Activated CD8-positive, alpha-beta T cell treated with anti-CD3 and anti-CD28 coated beads for 36 hours (primary cell): ENCODE results near the gene GPRIN1. TPM values are rescaled to one million over a fixed set of nuclear protein-coding genes. Genes with fewer than 3 reads are reported as not detected.
"Not testable (repeated sequence)": the region's sequence is repeated elsewhere in the genome, so short reads cannot be mapped to it uniquely, and the experiment has no call there.

Experiments used
- ATAC-seq: fragments of 200-7000 bp; cut with Tn5 transposase; one replicate; pipeline ENCODE4 v1.10.0; 2021; ENCODE audit warnings: mild to moderate bottlenecking, moderate library complexity
- CTCF ChIA-PET: fragments of 350-600 bp; sonication (Branson Sonifier 250); formaldehyde crosslinking; loops from one replicate; lab custom pipeline; 2021; ENCODE audit warnings: antibody characterized with exemption; lab: Charles Lee
- POLR2A ChIA-PET: fragments of 350-600 bp; sonication (Branson Sonifier 250); formaldehyde crosslinking; loops from one replicate; lab custom pipeline; 2021; ENCODE audit warnings: antibody characterized with exemption; lab: Charles Lee
- DNase-seq: peaks from one replicate; pipeline ENCODE4 v3.0.0-alpha.2; 2020
- H3K27ac Mint-ChIP-seq: one replicate; pipeline ENCODE4 v1.8.0; 2021; ENCODE audit warnings: mild to moderate bottlenecking, mixed read lengths
- H3K27me3 Mint-ChIP-seq: one replicate; pipeline ENCODE4 v1.8.0; 2021; ENCODE audit warnings: mixed read lengths
- H3K36me3 Mint-ChIP-seq: one replicate; pipeline ENCODE4 v1.8.0; 2021; ENCODE audit warnings: low read depth, mixed read lengths
- H3K4me1 Mint-ChIP-seq: one replicate; pipeline ENCODE4 v1.8.0; 2021; ENCODE audit warnings: low read depth, mixed read lengths
- H3K4me3 Mint-ChIP-seq: one replicate; pipeline ENCODE4 v1.8.0; 2021; ENCODE audit warnings: mild to moderate bottlenecking, moderate library complexity, mixed read lengths
- H3K9me3 Mint-ChIP-seq: one replicate; pipeline ENCODE4 v1.8.0; 2021; ENCODE audit warnings: mixed read lengths
- CTCF ChIP-seq: fragments of 200-600 bp; IDR thresholded peaks from one replicate; pipeline ENCODE4 v1.8.0; 2022; ENCODE audit warnings: antibody characterized with exemption, mild to moderate bottlenecking
- intact Hi-C: fragments of 100-400 bp; cut with micrococcal nuclease; formaldehyde crosslinking; loops from one replicate; pipeline ENCODE4 v1.10.0; 2022
- total RNA-seq, 2 experiments: library from RNA; stranded (reverse); gene quantifications; one replicate each; pipeline ENCODE4 v1.2.3, GENCODE V29; 2021

GPRIN1 gene
- total RNA-seq, 2 experiments from 2014 or later = 1.6 to 2.0 TPM

- peaks cover 46% of the 10 kb centered on the region for H3K4me1 Mint-ChIP-seq
- no peak overlapping the region for H3K4me3 Mint-ChIP-seq
- ATAC-seq (peak; percentile 34), DNase-seq (peak; percentile 45)
- TF ChIP-seq CTCF = peak; percentile 39
- intact Hi-C loops = no loop called here
- POLR2A ChIA-PET = no interaction called here
- peaks cover 3% of the 10 kb centered on the region for H3K27me3 Mint-ChIP-seq
- H3K27ac Mint-ChIP-seq = no peak overlapping the region
- H3K9me3 Mint-ChIP-seq = no peaks in the 10 kb centered on the region
- CTCF ChIA-PET = no interaction called here
- H3K36me3 Mint-ChIP-seq = no peaks in the 10 kb centered on the region
Measured at GRCh38 chr5:176559683-176560082, 50.3 kb downstream of the GPRIN1 start.

- peaks cover 3% of the 10 kb centered on the region for H3K27me3 Mint-ChIP-seq
- ChIA-PET CTCF (interaction anchor here (0.6 kb wide), 1 partner anchor 141 kb away, joined by 3 read pairs; the partner anchor contains the start of gene CLTB), POLR2A (no interaction called here)
- ATAC-seq (no peak), DNase-seq (no peak)
- intact Hi-C loops = no loop called here
- H3K9me3 Mint-ChIP-seq = no peaks in the 10 kb centered on the region
- H3K27ac Mint-ChIP-seq = no peak overlapping the region
- TF ChIP-seq CTCF = no peak
- H3K36me3 Mint-ChIP-seq = no peaks in the 10 kb centered on the region
- no peak overlapping the region for H3K4me3 Mint-ChIP-seq
- H3K4me1 Mint-ChIP-seq = peaks cover 62% of the 10 kb centered on the region
Measured at GRCh38 chr5:176557846-176558245, 52.1 kb downstream of the GPRIN1 start.

- POLR2A ChIA-PET = interaction anchor here (1.1 to 1.7 kb wide), 2 partner anchors 50 to 105 kb away, joined by 3 to 4 read pairs; partner anchors contain the start of gene FAF2
- ATAC-seq = peak; percentile 60
- intact Hi-C loops = no loop called here
Measured at GRCh38 chr5:176553260-176554085, 56.5 kb downstream of the GPRIN1 start.

GRCh38 chr5:176552332-176552869 lies 57.6 kb downstream of the GPRIN1 start:
- POLR2A ChIA-PET = no interaction called here
- no peaks in the 10 kb centered on the region for H3K27me3 Mint-ChIP-seq
- DNase-seq (no peak), ATAC-seq (no peak)
- no peak overlapping the region for H3K4me3 Mint-ChIP-seq
- intact Hi-C loops = no loop called here
- H3K9me3 Mint-ChIP-seq = no peaks in the 10 kb centered on the region
- H3K36me3 Mint-ChIP-seq = no peaks in the 10 kb centered on the region
- no peak overlapping the region for H3K27ac Mint-ChIP-seq
- H3K4me1 Mint-ChIP-seq = peaks cover 53% of the 10 kb centered on the region
- CTCF ChIA-PET = no interaction called here
- TF ChIP-seq CTCF = no peak

More at GRCh38 chr5:176553260-176554085, 56.5 kb downstream of the GPRIN1 start:
- Mint-ChIP-seq H3K4me3 (no peak overlapping the region), H3K4me1 (peaks cover 48% of the 10 kb centered on the region), H3K27me3 (no peaks in the 10 kb centered on the region), H3K9me3 (no peaks in the 10 kb centered on the region), H3K36me3 (no peaks in the 10 kb centered on the region), H3K27ac (no peak overlapping the region)
- CTCF ChIA-PET = interaction anchor here (1.8 to 1.9 kb wide), 2 partner anchors 10 to 15 kb away, joined by 8 to 9 read pairs; no protein-coding TSS in a partner anchor
- no peak for TF ChIP-seq CTCF
- peak; percentile 54 for DNase-seq

- DNase-seq, ATAC-seq, intact Hi-C loops, H3K9me3 Mint-ChIP-seq, H3K27me3 Mint-ChIP-seq, H3K36me3 Mint-ChIP-seq: not testable (repeated sequence)
- Mint-ChIP-seq H3K4me3 (peak overlapping the region; percentile 54), H3K27ac (peak overlapping the region; percentile 38), H3K4me1 (peaks cover 54% of the 10 kb centered on the region)
- POLR2A ChIA-PET = interaction anchor here (0.6 to 1.4 kb wide), 2 partner anchors 11 to 156 kb away, joined by 3 to 4 read pairs; no protein-coding TSS in a partner anchor
- CTCF ChIA-PET = interaction anchor here (1.0 kb wide), 1 partner anchor 8 kb away, joined by 4 read pairs; no protein-coding TSS in a partner anchor
Measured at GRCh38 chr5:176550937-176551336, 59.0 kb downstream of the GPRIN1 start.
